Activated T-cell treated with anti-CD3 and anti-CD28 coated beads for 4 hours (primary cell): ENCODE results near the gene SPEF2.

Experiments
- DNase-seq: peaks from one replicate; pipeline ENCODE4 v3.0.0-alpha.2; 2020

SPEF2 gene

DNA sequence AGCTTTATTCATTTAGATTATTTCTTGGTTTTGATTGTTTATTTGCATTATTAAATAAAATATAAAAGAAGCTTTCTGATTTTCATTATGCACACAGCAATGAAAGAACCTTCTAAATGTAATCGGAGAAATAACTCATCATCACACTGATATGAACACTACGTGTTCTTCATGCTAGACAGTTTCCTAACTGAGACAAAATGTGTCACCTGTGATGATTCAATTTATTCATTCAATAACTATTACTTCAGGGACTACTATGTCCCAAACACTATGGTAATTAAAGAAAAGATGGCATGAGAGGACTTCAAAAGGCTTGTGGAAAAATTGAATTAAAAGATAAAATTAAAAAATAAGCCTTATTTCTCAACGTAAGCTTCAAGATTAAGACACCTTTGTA lies 118.1 kb downstream of the SPEF2 start:
- no peak for DNase-seq

DNA sequence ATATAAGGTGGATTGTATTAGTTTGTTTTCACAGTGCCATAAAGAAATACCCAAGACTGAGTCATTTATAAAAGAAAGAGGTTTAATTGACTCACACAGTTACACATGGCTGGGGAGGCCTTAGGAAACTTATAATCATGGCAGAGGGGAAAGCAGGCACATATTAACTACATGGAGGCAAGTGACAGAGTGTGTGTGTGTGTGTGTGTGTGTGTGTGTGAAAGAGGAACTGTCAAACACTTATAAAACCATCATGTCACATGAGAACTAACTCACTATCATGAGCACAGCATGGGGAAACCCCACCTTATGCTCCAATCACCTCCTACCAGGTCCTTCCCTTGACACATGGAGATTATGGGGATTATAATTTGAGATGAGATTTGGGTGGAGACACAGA lies 118.6 kb downstream of the SPEF2 start:
- DNase-seq = no peak

- DNase-seq = no peak
These were observed 123.6 kb downstream of the SPEF2 start for GRCh38 chr5:35741126-35741716.

DNA sequence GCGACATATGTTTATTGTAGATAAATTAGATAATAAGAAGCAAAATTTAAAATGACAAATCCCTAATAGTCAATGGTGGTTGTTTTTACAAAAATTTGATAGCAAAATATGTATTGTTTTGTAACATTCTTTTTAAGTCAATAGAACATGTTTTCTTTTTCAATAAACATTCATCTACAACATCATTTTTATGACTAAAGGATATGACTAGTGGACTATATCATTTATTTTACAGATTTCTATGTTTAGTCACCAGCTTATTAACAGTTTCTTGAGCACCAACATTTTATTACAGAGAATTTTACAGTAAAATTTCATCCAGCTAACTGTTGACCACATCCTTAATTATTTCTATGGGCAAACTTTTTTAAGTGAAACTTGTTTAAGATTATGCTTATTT lies 124.3 kb downstream of the SPEF2 start:
- no peak for DNase-seq

- no peak for DNase-seq
These were observed 126.0 kb downstream of the SPEF2 start for GRCh38 chr5:35743644-35744043.

GRCh38 chr5:35745193-35745592 lies 127.5 kb downstream of the SPEF2 start:
- no peak for DNase-seq

DNA sequence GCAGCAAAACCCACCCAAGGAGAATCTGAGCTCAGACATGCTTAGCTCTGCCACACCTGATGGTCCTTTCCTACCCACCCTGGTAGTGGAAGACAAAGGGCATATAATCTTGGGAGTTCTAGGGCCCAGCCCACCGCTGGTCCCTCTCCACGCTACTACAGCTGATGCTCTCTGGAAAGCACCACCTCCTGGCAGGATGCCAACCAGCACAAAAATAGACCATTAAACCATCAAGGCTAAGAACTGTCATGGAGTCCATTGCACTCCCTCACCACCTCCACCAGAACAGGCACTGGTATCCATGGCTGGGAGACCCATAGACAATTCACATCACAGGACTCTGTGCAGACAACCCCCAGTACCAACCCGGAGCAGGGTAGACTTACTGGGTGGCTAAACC lies 128.0 kb downstream of the SPEF2 start:
- no peak for DNase-seq

DNA sequence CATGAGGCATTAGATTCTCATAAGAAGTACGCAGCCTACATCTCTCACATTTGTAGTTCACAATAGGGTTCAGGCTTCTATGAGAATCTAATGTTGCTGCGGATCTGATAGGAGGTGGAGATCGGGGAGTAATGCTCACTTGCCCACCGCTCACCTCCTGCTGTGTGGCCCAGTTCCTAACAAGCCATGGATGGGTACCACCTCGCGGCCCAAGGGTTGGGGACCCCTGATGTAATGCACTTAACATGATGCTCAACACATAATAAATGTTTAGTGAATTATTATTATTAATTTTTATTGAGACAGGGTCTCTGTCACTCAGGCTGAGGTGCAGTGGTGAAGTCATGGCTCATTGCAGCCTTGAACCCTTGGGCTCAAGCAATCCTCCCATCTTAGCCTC lies 134.3 kb downstream of the SPEF2 start:
- no peak for DNase-seq

DNA sequence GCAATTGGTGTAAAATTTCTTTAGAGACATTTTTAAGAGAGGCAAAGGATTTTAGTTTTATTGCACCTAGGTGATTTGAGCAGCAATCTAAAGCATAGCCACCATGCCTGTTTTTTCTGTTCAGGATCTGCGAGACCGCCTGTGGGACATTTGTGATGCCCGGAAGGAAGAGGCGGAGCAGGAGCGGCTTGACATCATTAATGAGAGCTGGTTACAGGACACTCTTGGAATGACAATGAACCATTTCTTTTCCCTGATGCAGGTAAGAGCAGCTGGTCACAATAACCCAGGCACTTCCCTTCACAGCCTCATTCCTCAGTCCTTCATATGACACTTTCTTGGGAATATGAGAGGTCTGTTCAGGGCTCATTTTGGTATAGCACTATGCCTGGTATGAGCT lies 135.8 kb downstream of the SPEF2 start:
- DNase-seq = no peak

DNA sequence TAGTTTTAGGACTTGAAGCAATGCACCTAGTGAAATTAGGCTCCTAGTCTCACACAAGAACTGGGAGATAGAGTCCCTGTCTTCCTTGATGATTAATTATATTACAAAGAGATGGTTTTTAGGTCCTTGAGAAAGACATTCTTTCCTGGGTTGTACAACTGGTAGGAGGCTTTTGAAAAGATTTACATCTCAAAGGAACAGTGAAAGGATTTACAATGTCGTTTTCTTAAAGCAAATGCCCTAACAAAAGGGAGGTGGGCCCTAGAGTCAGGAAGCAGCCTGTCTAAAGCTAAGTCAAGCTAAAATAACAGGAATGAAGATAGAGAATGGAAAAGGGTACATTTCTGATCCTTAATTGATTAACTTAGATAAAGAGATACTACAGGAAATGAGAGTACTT lies 136.8 kb downstream of the SPEF2 start:
- DNase-seq = no peak

GRCh38 chr5:35755966-35756365 lies 138.3 kb downstream of the SPEF2 start:
- no peak for DNase-seq

GRCh38 chr5:35758151-35758724 lies 140.6 kb downstream of the SPEF2 start:
- DNase-seq = no peak

GRCh38 chr5:35761541-35761940 lies 143.9 kb downstream of the SPEF2 start:
- DNase-seq = no peak

DNA sequence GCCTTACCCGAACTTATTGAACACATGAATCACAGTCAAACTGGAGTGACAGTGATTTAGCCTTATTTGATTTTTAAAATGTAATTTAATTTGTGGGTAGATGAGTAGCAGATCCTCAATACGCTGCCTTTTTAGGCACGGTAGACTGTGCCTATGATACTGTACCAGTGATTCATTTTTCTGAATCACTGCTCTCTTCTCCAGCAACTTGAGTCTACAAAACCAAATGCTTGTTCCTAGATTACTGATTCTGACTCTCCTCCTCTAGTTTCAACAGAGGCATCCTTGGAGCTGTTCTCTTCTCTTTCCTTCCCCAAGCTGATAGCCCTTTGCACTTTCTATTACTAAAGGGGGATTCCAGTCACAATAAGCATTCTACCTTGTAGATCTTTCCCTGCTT lies 144.7 kb downstream of the SPEF2 start:
- DNase-seq = no peak

DNA sequence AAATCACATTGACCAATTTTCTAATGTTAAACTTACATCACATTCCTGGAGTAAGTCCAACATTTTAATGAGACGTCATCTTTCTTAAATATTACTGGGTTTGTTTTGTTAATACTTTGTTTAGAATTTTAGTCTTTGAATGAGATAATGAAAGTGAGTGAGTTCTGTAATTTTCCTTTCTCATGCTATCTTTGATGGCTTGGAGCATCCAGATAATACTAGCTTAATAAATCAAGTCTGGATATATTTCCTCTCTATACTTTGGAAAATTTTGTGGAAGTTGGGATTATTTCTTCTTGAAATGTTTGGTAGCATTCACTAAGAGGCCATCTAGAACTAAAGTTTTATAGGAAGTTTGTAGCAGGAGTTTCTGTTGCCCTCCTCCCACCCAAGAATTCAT lies 148.3 kb downstream of the SPEF2 start:
- no peak for DNase-seq

DNA sequence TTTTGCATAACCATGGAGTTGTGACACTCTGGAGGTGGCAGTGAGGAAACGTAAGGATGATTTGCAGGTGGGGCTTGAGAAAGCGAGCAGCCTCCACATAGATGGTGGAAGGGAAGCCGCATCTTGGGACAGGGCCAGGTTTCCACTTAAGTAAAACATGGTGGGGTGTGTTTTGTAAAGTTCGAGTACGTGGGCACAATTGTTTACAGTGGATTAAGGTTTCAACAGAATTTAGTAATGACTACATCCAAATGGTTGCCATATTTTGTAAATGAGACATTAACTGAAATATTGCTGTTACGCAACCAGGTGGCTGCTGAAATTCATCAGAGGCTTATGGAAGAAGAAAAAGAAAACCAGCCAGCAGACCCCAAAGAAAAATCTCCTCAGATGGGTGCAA lies 153.6 kb downstream of the SPEF2 start:
- no peak for DNase-seq

- no peak for DNase-seq
These were observed 154.2 kb downstream of the SPEF2 start for GRCh38 chr5:35771839-35772238.

- no peak for DNase-seq
These were observed 156.3 kb downstream of the SPEF2 start for GRCh38 chr5:35773967-35774366.

- DNase-seq = no peak
These were observed 159.1 kb downstream of the SPEF2 start for GRCh38 chr5:35776757-35777156.

- DNase-seq = peak; percentile 76
These were observed 159.9 kb downstream of the SPEF2 start for GRCh38 chr5:35777358-35778087.

DNA sequence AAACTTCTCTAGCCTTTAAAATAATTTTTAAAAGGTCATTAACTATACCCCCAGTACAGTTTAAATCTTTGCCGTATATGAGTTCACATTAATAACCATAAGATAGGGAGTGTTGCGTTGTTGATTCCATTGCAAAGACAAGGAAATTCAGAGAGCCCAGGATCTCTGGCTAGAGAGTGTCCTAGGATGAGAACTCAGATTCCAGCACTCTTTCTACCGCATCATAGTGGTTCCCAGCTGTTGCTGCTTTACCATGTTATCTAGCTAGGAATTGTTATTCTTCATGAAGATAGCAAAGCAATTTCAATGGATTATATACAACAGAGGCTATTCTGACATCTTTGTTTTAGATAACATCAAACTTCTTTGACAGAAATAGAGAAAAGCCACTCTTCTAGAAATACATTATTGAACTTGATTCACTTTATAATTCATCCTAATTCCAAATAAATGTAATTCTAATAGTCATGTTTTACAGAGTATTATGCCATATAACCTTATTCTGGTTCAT lies 160.7 kb downstream of the SPEF2 start:
- DNase-seq = no peak

DNA sequence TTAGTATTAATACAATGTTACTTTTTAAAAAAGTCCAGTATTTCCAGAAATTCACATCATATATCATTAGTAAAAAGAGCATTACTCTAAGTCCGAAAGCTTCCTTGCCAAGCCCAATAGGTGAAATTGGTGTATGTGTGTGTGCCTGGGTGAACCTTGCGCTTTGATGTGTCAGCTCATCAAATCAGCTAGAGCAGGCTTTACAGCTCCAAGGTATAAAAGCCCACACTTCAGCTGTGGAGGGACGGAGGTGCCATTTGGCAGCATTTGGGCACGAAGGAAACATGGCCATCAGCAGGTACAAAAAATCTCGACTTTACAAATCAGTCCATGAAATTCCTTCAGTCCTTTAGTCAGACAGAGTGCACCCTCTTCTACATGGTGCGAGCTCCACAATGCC lies 162.6 kb downstream of the SPEF2 start:
- DNase-seq = no peak

- no peak for DNase-seq
These were observed 163.6 kb downstream of the SPEF2 start for GRCh38 chr5:35781181-35781790.

DNA sequence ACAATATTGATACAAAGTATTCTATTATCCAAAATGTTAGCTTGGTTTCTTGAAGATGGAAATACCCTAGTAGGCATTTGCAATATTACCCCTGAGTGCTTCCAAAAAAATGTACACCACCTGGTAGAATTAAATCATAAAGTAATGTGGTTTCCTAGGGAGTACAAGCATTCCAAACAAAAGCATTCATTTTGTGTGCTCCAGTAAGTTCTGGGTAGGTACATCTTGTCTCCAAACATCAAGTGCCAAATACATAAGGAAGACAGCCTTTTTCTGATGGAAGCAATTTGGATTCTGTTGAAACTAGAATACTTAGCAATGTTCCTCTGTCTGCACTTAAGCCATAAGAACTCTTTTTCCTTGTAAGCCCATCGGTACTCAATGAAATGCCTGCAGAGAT lies 165.9 kb downstream of the SPEF2 start:
- DNase-seq = no peak
